ENCODE measurements around the gene HLA-DRB1.

DNA sequence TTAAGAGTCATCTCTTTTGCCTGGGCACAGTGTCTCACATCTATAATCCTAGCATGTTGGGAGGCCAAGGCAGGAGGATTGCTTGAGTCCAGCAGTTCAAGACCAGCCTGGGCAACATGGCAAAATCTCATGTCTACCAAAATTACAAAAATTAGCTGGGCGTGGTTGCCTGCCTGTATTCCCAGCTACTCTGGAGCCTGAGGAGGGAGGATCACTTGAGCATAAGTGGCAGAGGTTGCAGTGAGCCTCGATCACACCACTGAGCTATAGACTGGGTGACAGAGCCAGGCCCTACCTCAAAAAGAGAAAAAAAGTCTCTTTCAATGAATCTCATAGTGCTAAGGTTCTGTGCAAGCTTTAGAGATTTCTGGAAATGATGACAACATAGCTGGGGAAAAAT lies 1.5 kb downstream of the HLA-DRB1 start:
- TF ChIP-seq YY1 (IDR thresholded peaks at IDR 0.05; ENCODE audit: low read depth) (no peak), EP300 (IDR thresholded peaks at IDR 0.05; ENCODE audit: borderline replicate concordance) (no peak), CEBPB (IDR thresholded peaks at IDR 0.05) (no peak), TAF1 (IDR thresholded peaks at IDR 0.05; ENCODE audit: low read depth) (no peak), RAD21 (IDR thresholded peaks at IDR 0.05; ENCODE audit: low read depth) (no peak), NFIC (IDR thresholded peaks at IDR 0.05) (no peak), EGR1 (IDR thresholded peaks at IDR 0.05) (no peak), TCF12 (IDR thresholded peaks at IDR 0.05; ENCODE audit: low read depth) (no peak), TEAD4 (IDR thresholded peaks at IDR 0.05) (no peak), ZBTB7A (IDR thresholded peaks at IDR 0.05; ENCODE audit: low read depth) (no peak)
- TF ChIP-seq, protein P1, sequence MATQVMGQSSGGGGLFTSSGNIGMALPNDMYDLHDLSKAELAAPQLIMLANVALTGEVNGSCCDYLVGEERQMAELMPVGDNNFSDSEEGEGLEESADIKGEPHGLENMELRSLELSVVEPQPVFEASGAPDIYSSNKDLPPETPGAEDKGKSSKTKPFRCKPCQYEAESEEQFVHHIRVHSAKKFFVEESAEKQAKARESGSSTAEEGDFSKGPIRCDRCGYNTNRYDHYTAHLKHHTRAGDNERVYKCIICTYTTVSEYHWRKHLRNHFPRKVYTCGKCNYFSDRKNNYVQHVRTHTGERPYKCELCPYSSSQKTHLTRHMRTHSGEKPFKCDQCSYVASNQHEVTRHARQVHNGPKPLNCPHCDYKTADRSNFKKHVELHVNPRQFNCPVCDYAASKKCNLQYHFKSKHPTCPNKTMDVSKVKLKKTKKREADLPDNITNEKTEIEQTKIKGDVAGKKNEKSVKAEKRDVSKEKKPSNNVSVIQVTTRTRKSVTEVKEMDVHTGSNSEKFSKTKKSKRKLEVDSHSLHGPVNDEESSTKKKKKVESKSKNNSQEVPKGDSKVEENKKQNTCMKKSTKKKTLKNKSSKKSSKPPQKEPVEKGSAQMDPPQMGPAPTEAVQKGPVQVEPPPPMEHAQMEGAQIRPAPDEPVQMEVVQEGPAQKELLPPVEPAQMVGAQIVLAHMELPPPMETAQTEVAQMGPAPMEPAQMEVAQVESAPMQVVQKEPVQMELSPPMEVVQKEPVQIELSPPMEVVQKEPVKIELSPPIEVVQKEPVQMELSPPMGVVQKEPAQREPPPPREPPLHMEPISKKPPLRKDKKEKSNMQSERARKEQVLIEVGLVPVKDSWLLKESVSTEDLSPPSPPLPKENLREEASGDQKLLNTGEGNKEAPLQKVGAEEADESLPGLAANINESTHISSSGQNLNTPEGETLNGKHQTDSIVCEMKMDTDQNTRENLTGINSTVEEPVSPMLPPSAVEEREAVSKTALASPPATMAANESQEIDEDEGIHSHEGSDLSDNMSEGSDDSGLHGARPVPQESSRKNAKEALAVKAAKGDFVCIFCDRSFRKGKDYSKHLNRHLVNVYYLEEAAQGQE (IDR thresholded peaks at IDR 0.05; ENCODE audit: low read depth) = no peak
- TF ChIP-seq, protein P2, sequence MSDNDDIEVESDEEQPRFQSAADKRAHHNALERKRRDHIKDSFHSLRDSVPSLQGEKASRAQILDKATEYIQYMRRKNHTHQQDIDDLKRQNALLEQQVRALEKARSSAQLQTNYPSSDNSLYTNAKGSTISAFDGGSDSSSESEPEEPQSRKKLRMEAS (IDR thresholded peaks at IDR 0.05) = no peak
- TF ChIP-seq, protein P3, sequence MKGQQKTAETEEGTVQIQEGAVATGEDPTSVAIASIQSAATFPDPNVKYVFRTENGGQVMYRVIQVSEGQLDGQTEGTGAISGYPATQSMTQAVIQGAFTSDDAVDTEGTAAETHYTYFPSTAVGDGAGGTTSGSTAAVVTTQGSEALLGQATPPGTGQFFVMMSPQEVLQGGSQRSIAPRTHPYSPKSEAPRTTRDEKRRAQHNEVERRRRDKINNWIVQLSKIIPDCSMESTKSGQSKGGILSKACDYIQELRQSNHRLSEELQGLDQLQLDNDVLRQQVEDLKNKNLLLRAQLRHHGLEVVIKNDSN (IDR thresholded peaks at IDR 0.05) = no peak

Data from Ishikawa (cell line).